Measurements from ENCODE around the gene ABCA13.

ABCA13 gene

DNA sequence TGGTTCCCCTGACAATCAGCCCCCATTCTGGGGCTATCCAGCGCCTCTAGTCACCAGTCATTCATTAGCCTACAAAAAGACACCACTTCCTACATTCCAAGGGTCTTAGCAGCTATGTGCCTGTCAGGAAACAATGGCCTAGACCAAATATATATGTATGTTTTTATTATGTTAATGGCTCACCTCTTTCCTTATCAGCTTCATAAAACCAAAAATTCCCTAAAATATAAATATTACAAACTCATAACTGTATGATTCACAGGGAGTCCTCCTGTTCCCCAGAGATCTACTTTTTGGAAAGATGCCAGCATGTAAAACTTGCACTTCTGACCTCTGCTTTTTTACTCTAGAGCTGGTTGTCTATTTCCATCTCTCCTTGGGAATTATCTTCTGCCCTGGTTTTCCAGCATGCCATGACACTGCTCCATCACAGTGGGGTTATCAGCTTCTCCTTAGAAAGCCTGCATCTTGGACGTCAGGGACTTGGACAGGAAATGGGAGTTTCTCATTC, 79.2 kb downstream of the ABCA13 start:
- DNase-seq = no peak

GRCh38 chr7:48251766-48252165, 80.5 kb downstream of the ABCA13 start:
- no peak for DNase-seq

GRCh38 chr7:48252995-48253394, 81.7 kb downstream of the ABCA13 start:
- DNase-seq = no peak

DNA sequence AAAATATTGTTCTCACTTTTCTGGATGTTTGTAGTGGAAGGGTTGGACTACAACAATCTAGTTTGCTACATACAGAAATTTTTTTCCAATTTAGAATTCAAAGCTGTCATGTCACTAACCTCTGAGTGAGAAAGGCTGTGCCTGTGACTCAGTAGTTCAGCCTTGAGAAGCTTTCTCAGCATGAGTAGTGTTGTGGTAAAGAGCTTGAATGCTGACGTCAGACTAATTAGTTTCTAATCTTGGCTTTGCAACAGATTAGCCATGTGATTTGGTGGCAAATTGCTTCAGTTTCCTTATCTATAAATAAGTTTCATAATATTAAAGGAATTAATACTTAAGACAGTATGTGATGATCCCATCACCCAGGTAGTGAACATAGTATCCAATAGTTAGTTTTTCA, 83.8 kb downstream of the ABCA13 start:
- DNase-seq = no peak

GRCh38 chr7:48259463-48260280, 88.4 kb downstream of the ABCA13 start:
- no peak for DNase-seq

DNA sequence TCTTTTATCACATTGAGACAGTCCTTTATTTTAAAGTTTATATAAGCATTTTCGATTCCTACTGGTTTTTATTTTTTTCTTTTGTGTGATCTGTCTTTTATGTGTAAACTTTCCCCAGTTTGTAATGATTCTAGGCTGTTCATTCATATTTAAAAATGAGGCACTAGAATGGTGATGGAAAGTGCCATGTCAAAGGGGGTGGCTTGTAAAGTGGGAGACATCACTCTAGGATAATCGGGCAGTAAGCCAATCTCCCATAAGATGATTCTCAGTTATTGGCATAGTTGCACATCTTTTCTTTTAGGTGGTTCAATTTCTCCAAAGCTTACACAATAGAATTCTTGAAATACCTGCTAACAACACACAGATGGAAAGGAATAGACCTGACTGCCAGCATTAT, 90.4 kb downstream of the ABCA13 start:
- DNase-seq = no peak

- no peak for DNase-seq
Measured at GRCh38 chr7:48262606-48263310, 91.5 kb downstream of the ABCA13 start.

DNA sequence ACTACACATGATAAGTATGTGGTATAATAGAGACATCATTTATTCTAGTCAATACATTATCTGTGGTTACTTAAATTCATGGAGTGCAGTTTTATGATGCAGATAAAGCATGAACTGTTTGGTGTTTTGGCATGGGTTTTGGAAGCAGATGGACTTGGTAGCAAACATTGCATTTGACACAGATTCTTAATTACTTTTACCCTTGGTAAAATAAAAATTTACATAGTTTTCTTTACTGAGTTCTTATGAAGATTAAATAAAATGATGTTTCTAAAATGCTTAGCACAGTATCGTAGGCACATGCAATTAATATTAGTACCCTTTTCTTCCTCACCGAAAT, 92.0 kb downstream of the ABCA13 start:
- no peak for DNase-seq

DNA sequence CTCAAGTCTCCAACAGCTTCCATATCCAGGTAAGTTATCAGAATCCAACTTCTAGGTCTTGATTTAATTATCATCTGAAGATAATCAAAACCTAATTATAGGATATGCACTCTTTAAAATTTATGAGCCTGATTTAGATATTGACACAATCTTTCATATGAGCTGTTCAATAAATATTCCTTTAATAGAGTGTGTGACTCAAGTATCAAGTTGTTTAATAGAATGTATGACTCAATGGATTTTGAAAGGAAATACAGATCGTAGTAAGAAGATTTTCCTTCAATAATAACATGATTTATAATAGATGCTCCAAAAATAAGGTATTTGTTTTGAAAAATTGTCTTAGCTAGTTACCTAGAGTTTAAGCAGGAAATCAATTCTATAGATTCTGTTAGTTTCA, 97.8 kb downstream of the ABCA13 start:
- no peak for DNase-seq

DNA sequence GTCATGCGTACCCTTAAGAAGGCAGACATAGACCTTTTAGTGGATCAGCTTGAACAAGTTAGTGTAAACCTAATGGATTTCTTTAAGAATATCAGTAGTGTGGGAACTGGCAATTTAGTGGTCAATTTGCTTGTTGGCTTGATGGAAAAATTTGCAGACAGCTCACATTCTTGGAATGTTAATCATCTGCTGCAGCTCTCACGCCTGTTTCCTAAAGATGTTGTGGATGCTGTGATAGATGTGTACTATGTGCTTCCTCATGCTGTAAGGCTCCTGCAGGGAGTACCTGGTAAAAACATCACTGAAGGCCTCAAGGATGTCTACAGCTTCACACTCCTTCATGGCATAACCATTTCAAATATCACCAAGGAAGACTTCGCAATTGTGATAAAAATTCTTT, 103.4 kb downstream of the ABCA13 start:
- no peak for DNase-seq

- no peak for DNase-seq
Measured at GRCh38 chr7:48279420-48279819, 108.2 kb downstream of the ABCA13 start.

DNA sequence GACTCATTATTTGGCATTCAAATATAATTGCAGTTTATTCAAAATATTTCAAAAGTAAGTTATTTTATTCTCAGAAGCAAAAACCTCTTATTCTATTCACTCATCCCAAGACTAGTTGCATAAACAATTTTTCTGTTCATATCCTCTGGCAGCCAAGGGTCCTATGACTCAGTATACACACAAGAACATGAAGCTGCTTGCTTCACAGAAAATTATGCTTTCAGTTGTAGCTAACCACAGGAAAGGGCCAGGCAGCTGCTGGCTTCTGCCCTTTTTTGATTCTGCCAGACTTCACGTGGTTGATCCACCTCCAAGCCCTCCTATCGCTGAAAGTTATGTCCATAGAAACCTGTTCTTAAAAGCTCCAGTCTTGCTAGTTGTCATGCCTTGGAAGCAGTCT, 108.8 kb downstream of the ABCA13 start:
- DNase-seq = no peak

GRCh38 chr7:48285373-48285772, 114.1 kb downstream of the ABCA13 start:
- DNase-seq = no peak

DNA sequence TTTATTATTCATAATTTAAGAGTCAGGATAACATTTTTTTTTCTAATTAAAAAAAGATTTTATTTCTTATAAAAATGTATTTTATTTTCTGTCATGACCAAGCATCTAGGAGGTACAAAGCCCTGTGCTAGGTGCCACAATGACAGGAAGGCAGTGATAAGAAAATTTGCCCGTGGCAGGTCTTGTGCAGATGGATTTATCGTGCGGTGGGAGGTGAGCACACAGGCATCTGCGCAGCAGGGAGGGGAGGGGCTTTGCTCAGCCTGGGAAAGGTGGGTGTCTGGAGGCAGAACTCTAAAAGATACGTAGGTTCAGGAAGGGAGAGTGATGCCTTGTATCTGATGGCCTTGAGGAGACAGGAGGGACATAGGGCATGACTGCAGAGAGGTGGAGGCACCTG, 115.6 kb downstream of the ABCA13 start:
- no peak for DNase-seq

- DNase-seq = no peak
Measured at GRCh38 chr7:48289656-48290055, 118.4 kb downstream of the ABCA13 start.

DNA sequence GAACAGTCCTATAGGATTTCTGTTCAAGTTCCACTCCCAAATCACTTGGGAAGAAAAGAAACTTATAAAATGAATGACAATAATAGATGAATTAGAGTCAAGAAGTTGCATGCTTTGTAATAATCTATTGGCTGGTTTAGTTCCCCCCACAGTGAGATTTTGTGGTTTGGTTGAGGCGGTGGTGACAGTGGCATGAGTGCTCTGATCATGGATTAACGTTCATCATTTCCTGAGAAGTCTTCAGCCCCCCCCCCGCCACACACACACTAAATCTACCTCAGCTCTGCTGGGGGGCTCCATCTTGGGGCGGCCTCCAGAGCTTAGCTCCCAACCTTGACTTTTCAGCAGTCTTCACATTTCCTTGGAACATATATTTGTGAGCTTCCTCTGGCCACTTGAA, 121.7 kb downstream of the ABCA13 start:
- DNase-seq = no peak

GRCh38 chr7:48295296-48295971, 124.2 kb downstream of the ABCA13 start:
- no peak for DNase-seq

- no peak for DNase-seq
Measured at GRCh38 chr7:48296966-48297365, 125.7 kb downstream of the ABCA13 start.

DNA sequence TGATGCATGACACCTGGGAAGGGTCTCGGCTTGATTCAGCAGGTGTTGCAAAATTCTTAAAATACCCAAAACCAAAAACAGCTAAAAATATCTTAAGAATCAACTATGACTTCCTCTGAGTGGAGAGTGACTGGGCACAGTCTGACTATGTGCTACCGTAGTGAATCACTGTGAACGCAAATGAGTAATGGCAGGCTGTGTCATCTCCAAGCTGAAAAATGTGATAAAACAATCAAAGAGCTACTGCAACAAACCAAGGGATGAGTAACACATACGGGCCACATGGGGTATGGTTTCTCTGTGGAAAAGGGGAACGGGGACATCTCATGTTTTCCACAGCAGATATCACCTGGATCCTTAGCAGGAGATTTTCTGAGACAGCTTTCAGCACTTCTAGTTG, 127.5 kb downstream of the ABCA13 start:
- no peak for DNase-seq

- DNase-seq = no peak
Measured at GRCh38 chr7:48299580-48300169, 128.4 kb downstream of the ABCA13 start.

DNA sequence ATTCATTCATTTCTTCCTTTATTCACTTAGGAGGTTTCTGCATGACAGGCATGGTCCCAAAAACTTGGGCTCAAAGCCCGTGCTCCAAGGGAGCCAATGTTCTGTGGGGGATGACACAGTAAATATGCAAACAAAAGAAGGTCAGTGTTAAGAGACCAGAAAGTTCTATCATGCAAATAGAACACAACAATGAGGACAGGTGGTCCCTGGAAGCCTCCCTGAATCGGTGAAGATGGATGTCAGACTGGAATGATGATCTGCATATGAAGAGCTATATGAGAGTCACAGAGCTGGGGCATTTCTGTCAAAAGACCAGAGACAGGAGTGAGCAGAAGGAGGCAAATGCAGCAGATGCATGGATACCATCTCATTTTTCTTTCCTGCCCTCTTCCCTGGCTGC, 129.0 kb downstream of the ABCA13 start:
- no peak for DNase-seq

DNA sequence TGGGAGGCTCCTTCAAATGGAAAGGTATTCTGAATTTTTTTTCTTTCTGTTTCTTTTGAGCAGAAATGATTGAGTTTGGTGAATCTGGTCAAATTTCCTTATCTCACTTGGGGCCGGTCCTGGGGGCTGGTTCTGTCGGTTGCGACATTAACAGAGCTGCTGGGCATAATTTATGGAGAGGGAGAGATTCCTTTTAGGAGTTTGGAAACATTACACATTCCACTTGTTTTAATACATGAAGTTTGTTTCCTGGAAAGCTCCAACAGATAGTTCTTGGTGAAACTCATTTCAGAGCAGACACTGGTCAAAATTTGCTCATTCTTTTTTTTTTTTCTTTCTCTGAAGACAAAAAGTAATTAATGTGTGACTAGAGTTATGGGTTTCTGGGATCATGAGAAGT, 129.9 kb downstream of the ABCA13 start:
- DNase-seq = no peak

DNA sequence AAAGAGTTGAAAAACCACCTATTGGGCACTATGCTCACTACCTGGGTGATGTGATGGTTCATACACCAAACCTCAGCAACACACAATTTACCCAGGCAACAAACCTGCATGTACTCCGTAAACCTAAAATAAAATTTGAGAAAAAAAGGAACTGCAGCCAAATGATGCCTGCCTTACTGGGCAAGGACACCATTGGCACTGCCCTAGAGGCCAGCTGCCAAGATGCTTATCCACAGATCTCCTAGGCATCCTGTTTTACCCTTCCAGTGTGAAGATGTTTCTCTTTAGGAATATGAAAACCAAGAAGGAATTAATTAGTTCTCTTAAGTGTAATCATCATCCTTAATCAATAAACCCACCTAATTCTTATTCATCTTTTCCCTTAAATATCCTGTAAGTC, 133.4 kb downstream of the ABCA13 start:
- DNase-seq = no peak

DNA sequence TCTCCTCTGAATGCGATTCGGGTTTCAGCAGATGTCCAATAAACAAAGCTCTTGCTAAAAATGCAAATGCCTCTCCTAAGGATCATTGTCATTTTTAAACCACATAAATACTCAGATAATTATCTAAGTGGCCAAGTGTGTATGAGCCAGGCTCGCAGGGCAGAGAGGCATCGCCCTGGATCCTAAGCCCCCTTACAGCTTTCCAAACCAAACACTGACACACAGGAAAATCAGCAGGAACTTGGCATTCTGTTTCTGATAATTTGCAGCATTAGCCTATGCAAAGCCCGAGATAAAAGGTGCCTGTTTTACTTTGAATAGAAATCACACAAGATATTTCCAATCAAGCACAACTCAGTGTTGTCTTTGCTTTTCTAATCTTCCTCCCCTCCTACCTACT, 134.4 kb downstream of the ABCA13 start:
- no peak for DNase-seq

Data from activated CD4-positive, alpha-beta T cell treated with anti-CD3 and anti-CD28 coated beads, Interleukin-2, amount 50 U/mL, for 1 hour (primary cell).